BJ (cell line): Measurements from ENCODE around the gene SLC2A8. TPM values are rescaled to one million over a fixed set of nuclear protein-coding genes. Genes with fewer than 3 reads are reported as not detected.
A peak's percentile ranks its signal among the peaks of the same experiment; 100 is the strongest.

Experiments used
- CTCF ChIA-PET: fragments of 350-600 bp; formaldehyde crosslinking; extraction: SDS; loops from one replicate; lab custom pipeline; 2021; ENCODE audit warnings: antibody characterized with exemption, inconsistent platforms; lab: Yijun Ruan, JAX
- POLR2A ChIA-PET: fragments of 300-600 bp; sonication (Branson Sonifier 250); formaldehyde crosslinking; extraction: SDS; loops from one replicate; lab custom pipeline; 2021; ENCODE audit warnings: antibody characterized with exemption; lab: Charles Lee
- DNase-seq: peaks from one replicate; pipeline ENCODE4 v3.0.0-alpha.2; 2011; ENCODE audit warnings: low read depth
- H3K27me3 ChIP-seq: 2 replicates; pipeline ENCODE4 v1.6.0; 2011; ENCODE audit warnings: low read length; ENCODE audit not compliant: control insufficient read depth, insufficient read depth
- H3K36me3 ChIP-seq: 2 replicates; pipeline ENCODE4 v1.5.1; 2011; ENCODE audit warnings: low read length; ENCODE audit not compliant: control insufficient read depth, insufficient read depth
- H3K4me3 ChIP-seq: 2 replicates; pipeline ENCODE4 v1.5.1; 2011; ENCODE audit warnings: low read depth, mild to moderate bottlenecking, control low read depth, low read length
- CTCF ChIP-seq: IDR thresholded peaks from 2 replicates; pipeline ENCODE4 v1.5.1; 2011; ENCODE audit warnings: low read depth, mild to moderate bottlenecking, control low read depth, inconsistent platforms, low read length, moderate library complexity; ENCODE audit not compliant: insufficient read depth
- polyA plus RNA-seq: library from polyadenylated mRNA; depleted of rRNA; stranded (reverse); fragments of >200 nt; gene quantifications from 2 replicates; pipeline ENCODE4 v1.2.3, GENCODE V29; 2011

SLC2A8 gene
- polyA plus RNA-seq, 1 experiment, result 16.7 TPM

- Histone ChIP-seq H3K36me3 (0 out of 2 replicates have a peak, but pooled peaks cover 1% of the 10 kb centered on the region), H3K27me3 (peaks cover 1% of the 10 kb centered on the region; the same call in 1 of the 2 replicates), H3K4me3 (peak overlapping the region; percentile 76)
- ChIA-PET CTCF (interaction anchor here (0.6 to 1.8 kb wide), 4 partner anchors 10 to 26 kb away, joined by 3 to 6 read pairs (median 4); partner anchors contain the start of gene ZNF79), POLR2A (no interaction called here)
- no peak for DNase-seq
- TF ChIP-seq CTCF, result peak; percentile 69
These were observed 791 bp downstream of the SLC2A8 start for GRCh38 chr9:127397646-127398274.

GRCh38 chr9:127398275-127398647 is 1.3 kb downstream of the SLC2A8 start:
- H3K27me3 ChIP-seq, result peaks cover 1% of the 10 kb centered on the region; the same call in 1 of the 2 replicates
- no peak for TF ChIP-seq CTCF
- POLR2A ChIA-PET, result no interaction called here
- CTCF ChIA-PET, result interaction anchor here (1.8 kb wide), 2 partner anchors 18 to 20 kb away, joined by 4 to 6 read pairs; no protein-coding TSS in a partner anchor
- H3K4me3 ChIP-seq, result peak overlapping the region; percentile 76
- 0 out of 2 replicates have a peak, but pooled peaks cover 1% of the 10 kb centered on the region for H3K36me3 ChIP-seq
- DNase-seq, result no peak

GRCh38 chr9:127398715-127399400 is 1.9 kb downstream of the SLC2A8 start:
- POLR2A ChIA-PET, result interaction anchor here (0.6 kb wide), 1 partner anchor 11 kb away, joined by 3 read pairs; no protein-coding TSS in a partner anchor
- DNase-seq, result no peak
- Histone ChIP-seq H3K36me3 (peaks cover 2% of the 10 kb centered on the region), H3K27me3 (peaks cover 1% of the 10 kb centered on the region; the same call in 1 of the 2 replicates), H3K4me3 (no peak overlapping the region)
- CTCF ChIA-PET, result interaction anchor here (0.9 to 1.8 kb wide), 2 partner anchors 13 to 17 kb away, joined by 3 to 6 read pairs; no protein-coding TSS in a partner anchor
- no peak for TF ChIP-seq CTCF

GRCh38 chr9:127399736-127400269 is 2.8 kb downstream of the SLC2A8 start:
- ChIA-PET CTCF (interaction anchor here (0.9 to 1.8 kb wide), 2 partner anchors 12 to 16 kb away, joined by 3 to 6 read pairs; no protein-coding TSS in a partner anchor), POLR2A (no interaction called here)
- TF ChIP-seq CTCF, result no peak

GRCh38 chr9:127402401-127403090 is 5.6 kb downstream of the SLC2A8 start:
- ChIA-PET POLR2A (no interaction called here), CTCF (no interaction called here)
- H3K27me3 ChIP-seq, result no peaks in the 10 kb centered on the region
- peaks cover 10% of the 10 kb centered on the region for H3K36me3 ChIP-seq
- H3K4me3 ChIP-seq, result no peak overlapping the region
- DNase-seq, result no peak
- TF ChIP-seq CTCF, result no peak

More at GRCh38 chr9:127399736-127400269, 2.8 kb downstream of the SLC2A8 start:
- no peak for DNase-seq
- Histone ChIP-seq H3K27me3 (peaks cover 1% of the 10 kb centered on the region; the same call in 1 of the 2 replicates), H3K36me3 (peaks cover 4% of the 10 kb centered on the region), H3K4me3 (no peak overlapping the region)
